GM18517 (cell line): ENCODE results near the gene CTSL.
"Not testable (repeated sequence)": the region's sequence is repeated elsewhere in the genome, so short reads cannot be mapped to it uniquely, and the experiment has no call there.

Experiments
- ATAC-seq: cut with Tn5 transposase; IDR thresholded peaks from one replicate; pipeline ENCODE4 v1.9.1; 2021; ENCODE audit warnings: mild to moderate bottlenecking, moderate library complexity; ENCODE audit not compliant: unreplicated experiment

The CTSL gene

DNA sequence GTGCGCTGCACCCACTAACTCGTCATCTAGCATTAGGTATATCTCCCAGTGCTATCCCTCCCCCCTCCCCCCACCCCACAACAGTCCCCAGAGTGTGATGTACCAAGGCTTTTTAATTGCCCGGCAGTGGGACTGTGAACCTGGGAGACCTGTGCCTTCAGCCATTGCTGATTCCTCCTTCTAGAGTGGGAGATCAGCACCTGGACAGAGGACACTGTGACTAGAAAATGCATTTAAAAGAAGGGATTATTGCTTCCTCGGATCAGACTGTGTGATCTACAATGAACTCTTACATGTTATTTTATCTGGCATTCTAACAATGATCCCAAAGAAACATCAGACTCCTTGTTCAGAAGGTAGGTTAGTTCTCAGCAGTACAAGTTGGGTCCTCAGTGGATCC, 25.9 kb downstream of the CTSL start:
- ATAC-seq = no peak

GRCh38 chr9:87753313-87753712, 27.4 kb downstream of the CTSL start:
- no peak for ATAC-seq

DNA sequence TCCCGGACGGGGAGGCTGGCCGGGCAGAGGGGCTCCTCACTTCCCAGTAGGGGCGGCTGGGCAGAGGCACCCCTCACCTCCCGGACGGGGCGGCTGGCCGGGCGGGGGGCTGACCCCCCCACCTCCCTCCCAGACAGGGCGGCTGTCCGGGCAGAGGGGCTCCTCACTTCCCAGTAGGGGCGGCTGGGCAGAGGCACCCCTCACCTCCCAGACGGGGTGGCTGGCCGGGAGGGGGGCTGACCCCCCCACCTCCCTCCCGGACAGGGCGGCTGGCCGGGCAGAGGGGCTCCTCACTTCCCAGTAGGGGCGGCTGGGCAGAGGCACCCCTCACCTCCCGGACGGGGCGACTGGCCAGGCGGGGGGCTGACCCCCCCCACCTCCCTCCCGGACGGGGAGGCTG, 32.4 kb downstream of the CTSL start:
- ATAC-seq = not testable (repeated sequence)

DNA sequence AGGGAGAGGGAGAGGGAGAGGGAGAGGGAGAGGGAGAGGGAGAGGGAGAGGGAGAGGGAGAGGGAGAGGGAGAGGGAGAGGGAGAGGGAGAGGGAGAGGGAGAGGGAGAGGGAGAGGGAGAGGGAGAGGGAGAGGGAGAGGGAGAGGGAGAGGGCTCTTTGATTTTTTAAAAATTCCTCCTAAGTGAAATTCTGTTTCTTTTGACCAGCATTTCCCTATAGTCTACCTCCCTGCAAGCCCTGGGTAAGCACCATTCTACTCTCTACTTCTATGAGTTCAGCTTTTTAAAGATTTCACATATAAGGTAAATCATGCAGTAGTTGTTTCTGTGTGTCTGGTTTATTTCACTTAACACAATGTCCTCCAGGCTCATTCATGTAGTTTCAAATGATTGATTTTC, 34.1 kb downstream of the CTSL start:
- not testable (repeated sequence) for ATAC-seq

GRCh38 chr9:87760529-87760928, 34.6 kb downstream of the CTSL start:
- no peak for ATAC-seq

DNA sequence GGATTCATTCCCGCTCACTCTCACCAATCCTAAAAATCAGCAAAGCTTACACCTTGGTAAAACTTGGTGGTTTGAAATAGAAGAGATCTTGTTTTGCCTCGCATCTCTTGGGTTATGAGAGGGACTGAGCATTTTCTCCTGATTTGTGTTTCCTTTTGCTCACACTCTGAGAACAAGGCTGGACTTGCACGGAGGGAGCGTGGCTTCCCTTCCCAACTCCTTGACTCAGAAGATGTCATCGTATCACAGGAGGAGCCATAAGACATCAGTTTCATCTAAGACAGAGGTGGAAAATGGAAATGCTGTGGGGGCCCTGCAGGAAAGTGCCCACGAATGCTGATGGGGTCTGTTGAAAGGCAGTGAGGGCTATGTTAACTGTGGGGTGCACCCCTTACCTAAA, 37.4 kb downstream of the CTSL start:
- no peak for ATAC-seq

DNA sequence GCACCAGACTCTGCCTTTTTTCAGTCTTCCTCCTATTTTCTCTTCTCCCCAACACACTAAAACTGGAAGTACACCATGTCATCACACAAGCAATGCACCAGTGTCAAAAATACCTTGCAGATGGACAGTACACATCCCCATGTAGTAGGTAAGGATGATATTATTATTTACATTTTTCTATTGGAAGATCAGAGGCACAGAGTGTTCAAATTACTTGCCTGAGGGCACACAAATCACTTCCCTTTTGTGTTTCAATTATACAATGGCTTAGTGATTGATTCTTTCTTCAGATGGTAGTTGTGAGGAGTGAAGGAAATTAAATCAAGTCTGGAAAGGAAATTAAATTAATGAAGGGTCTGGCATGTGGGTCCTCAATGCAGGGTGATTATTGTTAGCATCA, 39.6 kb downstream of the CTSL start:
- ATAC-seq = no peak

DNA sequence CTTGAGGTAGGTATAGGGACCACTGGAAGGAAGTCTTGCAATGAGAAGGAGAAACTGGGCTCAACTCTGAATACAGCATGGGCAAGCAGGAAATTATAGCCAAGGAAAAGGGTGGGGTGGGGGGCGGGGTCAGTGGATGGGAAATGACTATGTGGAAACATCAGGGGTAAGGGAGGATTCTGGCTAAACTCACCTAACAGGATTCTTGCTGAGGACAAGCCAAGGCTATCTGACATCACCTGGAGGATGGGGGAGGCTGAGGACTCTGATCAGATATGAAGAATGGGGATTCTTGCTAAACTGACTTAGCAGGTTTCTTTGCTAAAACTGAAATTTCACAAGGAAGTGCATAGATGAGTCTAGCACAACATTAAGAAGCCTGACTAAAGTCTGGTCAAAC, 40.8 kb downstream of the CTSL start:
- ATAC-seq = no peak

DNA sequence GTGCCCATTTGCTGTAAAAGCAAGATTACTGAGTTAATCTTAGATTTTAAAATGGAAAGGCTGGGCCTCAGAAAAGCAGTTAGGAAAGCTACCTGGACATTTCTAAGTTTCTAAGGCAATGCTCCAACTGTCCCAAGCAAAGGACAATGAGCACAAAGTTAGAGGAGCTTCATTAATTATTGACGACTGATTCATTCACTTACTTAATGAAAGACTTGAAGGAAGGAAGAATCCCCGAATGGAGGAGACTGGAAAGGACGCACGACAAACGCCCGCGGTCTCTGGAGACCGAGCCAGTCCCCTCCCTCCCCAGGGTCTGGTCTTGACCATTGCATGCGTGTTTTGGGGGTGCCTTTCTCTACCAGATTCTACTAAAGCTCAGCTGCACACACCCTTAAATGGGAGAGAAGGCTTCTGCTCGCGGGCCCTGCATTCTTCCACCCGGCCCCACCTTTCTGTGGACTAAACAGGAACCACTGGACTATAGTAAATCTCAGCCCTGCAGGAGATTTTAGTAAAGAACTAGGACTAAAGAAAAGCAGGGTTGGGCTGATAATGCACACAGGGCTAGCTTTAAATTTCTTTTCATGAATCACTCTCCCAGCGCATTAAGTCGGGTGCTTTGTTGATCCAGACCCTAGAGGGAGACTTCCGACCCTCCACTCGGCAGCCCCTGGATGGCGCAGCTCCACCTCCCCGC, 44.8 kb downstream of the CTSL start:
- no peak for ATAC-seq

- ATAC-seq = no peak
Observed at GRCh38 chr9:87771316-87772006, 45.5 kb downstream of the CTSL start.

DNA sequence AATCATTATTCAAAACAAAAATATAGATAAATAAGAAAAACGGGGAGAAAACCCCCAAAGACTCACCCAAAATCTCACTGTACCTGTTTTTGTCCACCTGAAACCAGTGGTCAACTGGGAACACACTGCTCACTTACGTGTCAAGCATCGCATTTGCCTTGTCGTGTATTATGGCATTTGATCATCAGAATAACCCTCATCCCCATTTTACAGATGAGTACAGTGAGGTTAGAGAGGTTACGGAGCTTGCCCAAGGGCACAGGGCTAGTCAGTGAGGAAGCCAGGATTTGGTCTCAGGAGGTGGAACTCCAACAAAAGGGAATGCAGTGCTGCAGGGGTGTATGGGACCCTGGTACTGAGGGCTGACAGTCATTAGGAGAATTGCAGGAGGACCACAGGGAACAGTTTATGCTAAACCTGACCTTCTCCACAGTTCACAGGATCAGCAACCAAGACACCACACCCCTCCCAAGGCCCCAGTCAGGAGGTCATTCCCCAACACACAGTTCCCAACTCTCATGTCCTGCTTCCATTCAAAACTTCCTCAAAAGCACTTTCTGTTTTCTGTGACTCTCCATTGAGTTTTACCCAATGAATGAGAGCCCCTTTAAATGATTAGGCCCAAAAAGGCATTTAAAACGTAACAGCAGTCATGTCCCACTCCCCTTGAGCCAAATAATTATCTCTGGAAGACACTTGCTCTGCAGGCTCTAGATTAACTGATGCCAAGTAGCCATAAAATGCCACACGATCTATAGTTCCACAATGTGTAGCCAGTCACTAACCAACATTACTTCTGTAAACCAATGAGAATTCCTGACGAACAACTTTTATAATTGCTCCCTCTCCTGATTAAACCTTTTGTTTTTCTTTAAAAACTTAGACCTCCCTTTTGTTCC, 50.8 kb downstream of the CTSL start:
- ATAC-seq = no peak

- ATAC-seq = no peak
Observed at GRCh38 chr9:87778996-87779395, 53.1 kb downstream of the CTSL start.
